ENCODE results near the gene AP2B1. TPM values are rescaled to one million over a fixed set of nuclear protein-coding genes. Genes with fewer than 3 reads are reported as not detected.

The AP2B1 gene
- total and polyA plus RNA-seq, 12 donors = 23.4 to 167 (median 78.2) TPM

DNA sequence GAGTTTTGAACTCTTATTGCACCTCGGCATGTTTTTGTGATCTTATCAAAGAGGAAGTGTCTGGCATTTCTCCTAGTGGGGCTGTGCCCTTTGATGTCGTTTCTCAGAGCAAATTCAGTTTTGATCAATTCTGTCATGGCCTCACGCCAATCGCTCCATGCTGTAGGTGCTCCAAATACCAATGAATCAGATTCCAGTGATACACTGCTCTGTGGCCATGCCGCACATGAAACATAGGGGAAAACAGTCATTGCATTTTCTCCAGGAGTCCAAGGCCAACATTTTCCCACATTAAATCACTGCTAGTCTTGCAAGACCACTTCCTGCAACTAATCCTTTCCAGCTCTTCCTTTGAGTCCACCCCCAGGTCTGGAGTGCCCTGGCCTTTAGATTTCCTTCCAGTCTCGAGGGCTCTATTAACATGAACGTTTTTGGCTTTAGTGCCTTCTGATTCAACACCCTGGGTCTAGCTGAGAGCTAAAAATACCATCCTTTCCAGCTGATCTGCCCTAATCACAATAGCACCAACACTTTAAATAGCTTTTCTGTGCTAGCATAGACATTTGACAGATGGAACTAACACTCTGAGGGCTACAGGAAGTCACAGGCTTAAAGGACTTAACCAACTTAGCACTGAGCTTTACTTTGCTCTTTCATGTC is 126.1 kb downstream of the AP2B1 start:
- peak; percentile 39 to 92 (median 82) for DNase-seq

DNA sequence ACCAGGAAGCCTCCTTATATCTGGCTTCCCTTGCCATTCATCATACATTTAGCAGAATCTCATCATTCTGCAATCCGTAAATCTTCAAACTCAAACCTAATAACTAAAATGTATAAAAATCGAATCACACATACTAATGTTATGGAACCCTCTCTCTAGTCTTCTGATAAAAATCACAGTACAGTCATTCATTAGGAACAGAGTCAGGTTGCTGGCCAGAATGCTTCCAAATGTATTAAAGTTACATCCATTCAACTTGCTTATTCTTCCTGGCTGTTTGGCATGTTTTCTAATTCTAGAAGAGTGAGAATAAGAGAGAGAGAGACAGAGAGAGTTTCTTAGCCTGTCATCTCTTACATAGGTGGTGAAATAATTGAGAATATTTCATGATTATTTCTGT is 127.9 kb downstream of the AP2B1 start:
- H3K9me3 ChIP-seq (replicated peaks in 1 of 3) = no peaks in the 10 kb centered on the region
- no peak for TF ChIP-seq POLR2A (IDR thresholded peaks at IDR 0.05)
- TF ChIP-seq, protein P1, sequence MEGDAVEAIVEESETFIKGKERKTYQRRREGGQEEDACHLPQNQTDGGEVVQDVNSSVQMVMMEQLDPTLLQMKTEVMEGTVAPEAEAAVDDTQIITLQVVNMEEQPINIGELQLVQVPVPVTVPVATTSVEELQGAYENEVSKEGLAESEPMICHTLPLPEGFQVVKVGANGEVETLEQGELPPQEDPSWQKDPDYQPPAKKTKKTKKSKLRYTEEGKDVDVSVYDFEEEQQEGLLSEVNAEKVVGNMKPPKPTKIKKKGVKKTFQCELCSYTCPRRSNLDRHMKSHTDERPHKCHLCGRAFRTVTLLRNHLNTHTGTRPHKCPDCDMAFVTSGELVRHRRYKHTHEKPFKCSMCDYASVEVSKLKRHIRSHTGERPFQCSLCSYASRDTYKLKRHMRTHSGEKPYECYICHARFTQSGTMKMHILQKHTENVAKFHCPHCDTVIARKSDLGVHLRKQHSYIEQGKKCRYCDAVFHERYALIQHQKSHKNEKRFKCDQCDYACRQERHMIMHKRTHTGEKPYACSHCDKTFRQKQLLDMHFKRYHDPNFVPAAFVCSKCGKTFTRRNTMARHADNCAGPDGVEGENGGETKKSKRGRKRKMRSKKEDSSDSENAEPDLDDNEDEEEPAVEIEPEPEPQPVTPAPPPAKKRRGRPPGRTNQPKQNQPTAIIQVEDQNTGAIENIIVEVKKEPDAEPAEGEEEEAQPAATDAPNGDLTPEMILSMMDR (IDR thresholded peaks at IDR 0.05) = no peak
- no peak overlapping the region for H3K27ac ChIP-seq
- intact Hi-C loops (cut with DNase I) = no loop called here
- no peak overlapping the region for H3K4me3 ChIP-seq
- no peaks in the 10 kb centered on the region for H3K27me3 ChIP-seq
- WGBS, 4 donors = 80 to 86% (median 84%) methylated on average over 2 of the region's 2 CpGs
- peaks cover 0 to 28% of the 10 kb centered on the region in 2 donors for H3K36me3 ChIP-seq (replicated peaks in 1 of 2)
- DNase-seq = no peak
- H3K4me1 ChIP-seq (replicated peaks in 1 of 2) = peaks cover 13 to 23% of the 10 kb centered on the region in 2 donors

More for the DNA sequence above, 126.1 kb downstream of the AP2B1 start:
- H3K27me3 ChIP-seq = no peaks in the 10 kb centered on the region
- peaks cover 13 to 28% of the 10 kb centered on the region in 2 donors for H3K4me1 ChIP-seq (replicated peaks in 1 of 2)
- peak overlapping the region in 4 of 5 donors; percentile 18 to 71 (median 40) for H3K27ac ChIP-seq
- H3K4me3 ChIP-seq = no peak overlapping the region
- intact Hi-C loops (cut with DNase I) = no loop called here
- 10 to 15% (median 11%) methylated on average over 7 of the region's 7 CpGs for WGBS, 4 donors
- H3K9me3 ChIP-seq (replicated peaks in 1 of 3) = no peaks in the 10 kb centered on the region
- peaks cover 0 to 25% of the 10 kb centered on the region in 2 donors for H3K36me3 ChIP-seq (replicated peaks in 1 of 2)
- TF ChIP-seq, protein P1 (IDR thresholded peaks at IDR 0.05) = peak in 2 of 6 experiments; percentile 18 to 26
- TF ChIP-seq POLR2A (IDR thresholded peaks at IDR 0.05) = no peak

DNA sequence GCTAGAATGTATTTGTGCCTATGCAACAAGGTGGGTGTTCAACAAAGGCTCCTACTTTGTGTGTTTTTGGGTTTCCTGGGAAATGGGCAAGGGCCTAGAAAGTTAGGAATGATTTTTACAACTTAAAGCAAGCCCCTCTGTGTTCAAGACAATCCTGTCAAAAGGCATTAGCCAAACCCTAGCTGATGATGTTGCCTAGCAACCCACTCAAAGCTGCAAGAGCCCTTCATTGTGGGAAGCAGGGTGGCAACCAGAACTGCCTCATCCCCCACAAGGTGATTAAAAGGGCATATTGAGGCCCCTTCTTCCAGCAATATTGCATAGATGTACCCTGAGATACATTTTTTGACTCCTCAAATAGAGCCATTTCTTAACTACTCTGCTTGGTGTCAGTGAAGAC is 128.3 kb downstream of the AP2B1 start:
- DNase-seq = no peak
- Histone ChIP-seq H3K4me3 (no peak overlapping the region), H3K27me3 (no peaks in the 10 kb centered on the region), H3K36me3 (replicated peaks in 1 of 2) (peaks cover 0 to 25% of the 10 kb centered on the region in 2 donors), H3K9me3 (replicated peaks in 1 of 3) (no peaks in the 10 kb centered on the region), H3K27ac (peak overlapping the region in 1 of 5 donors; percentile 13), H3K4me1 (replicated peaks in 1 of 2) (peaks cover 13 to 22% of the 10 kb centered on the region in 2 donors)
- intact Hi-C loops (cut with DNase I) = no loop called here
- TF ChIP-seq, protein P1 (IDR thresholded peaks at IDR 0.05) = no peak
- TF ChIP-seq POLR2A (IDR thresholded peaks at IDR 0.05) = no peak

DNA sequence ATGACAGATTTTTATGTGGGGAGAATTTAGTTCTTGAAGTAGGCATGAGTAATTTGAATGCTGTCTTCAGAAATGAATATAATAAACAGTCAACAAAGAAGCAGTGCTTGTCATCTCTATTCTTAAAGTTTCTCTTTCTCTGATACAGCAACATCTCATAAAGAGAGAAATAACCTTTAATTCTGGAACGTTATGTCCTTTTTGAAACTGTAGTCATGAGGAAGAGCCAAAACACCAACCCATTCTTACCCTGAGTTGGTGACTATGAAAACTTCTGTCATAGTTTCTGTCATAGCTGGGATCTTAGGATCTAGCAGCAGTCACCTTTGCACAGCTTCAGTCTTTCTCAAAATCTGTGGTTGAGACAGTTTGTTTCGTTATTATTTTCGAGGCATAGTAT is 129.1 kb downstream of the AP2B1 start:
- H3K27ac ChIP-seq = peak overlapping the region in 1 of 5 donors; percentile 13

More for the DNA sequence above, 129.1 kb downstream of the AP2B1 start:
- DNase-seq = no peak
- intact Hi-C loops (cut with DNase I) = no loop called here
- Histone ChIP-seq H3K4me3 (no peak overlapping the region), H3K27me3 (no peaks in the 10 kb centered on the region), H3K36me3 (replicated peaks in 1 of 2) (peaks cover 0 to 17% of the 10 kb centered on the region in 2 donors), H3K4me1 (replicated peaks in 1 of 2) (peaks cover 13 to 22% of the 10 kb centered on the region in 2 donors), H3K9me3 (replicated peaks in 1 of 3) (no peaks in the 10 kb centered on the region)
- TF ChIP-seq, protein P1 (IDR thresholded peaks at IDR 0.05) = no peak
- no peak for TF ChIP-seq POLR2A (IDR thresholded peaks at IDR 0.05)
- 71 to 89% (median 82%) methylated on average over 3 of the region's 3 CpGs for WGBS, 4 donors

Data from adrenal gland (tissue), 12 donors.